Mammary epithelial cell (primary cell): ENCODE data around the gene ARHGAP45.

Experiments
- CTCF ChIP-seq, 2 donors: IDR thresholded peaks in 1 of 2; conservative IDR thresholded peaks in 1 of 2; 2 replicates each; pipeline ENCODE4 v1.5.1; 2011 to 2012; ENCODE audit warnings: inconsistent platforms in 2 of 2, low read length in 2 of 2, mild to moderate bottlenecking in 2 of 2, control low read depth in 1 of 2, low read depth in 1 of 2; ENCODE audit not compliant: insufficient read depth in 1 of 2; ENCODE audit errors: extremely low read depth in 1 of 2
- EZH2 ChIP-seq: IDR thresholded peaks from 2 replicates; pipeline ENCODE4 v1.6.1; 2012; ENCODE audit warnings: low read length, inconsistent platforms, borderline replicate concordance

- no peak for TF ChIP-seq CTCF (conservative IDR thresholded peaks at IDR 0.05 in 1 of 2, IDR thresholded peaks at IDR 0.05 in 1 of 2; ENCODE audit: extremely low read depth in 1 of 2, insufficient read depth in 1 of 2, low read depth in 1 of 2, low read length in 2 of 2)
- no peak for TF ChIP-seq EZH2
Measured at GRCh38 chr19:1055028-1055425, 11.9 kb upstream of the ARHGAP45 start.
